A673 (cell line): ENCODE data around the gene WDR45B.

Source experiments
- EZH2 ChIP-seq: fragments of 200-600 bp; sonication (generic); IDR thresholded peaks from 2 replicates; pipeline ENCODE4 v1.6.1; 2017; ENCODE audit warnings: borderline replicate concordance, low read depth, mild to moderate bottlenecking, mixed read lengths, antibody characterized with exemption, low read length; ENCODE audit not compliant: poor library complexity, severe bottlenecking
- TF ChIP-seq, protein P1 (sequence below): fragments of 300-800, 200-600 bp; sonication (generic); conservative IDR thresholded peaks from 2 replicates; pipeline ENCODE4 v1.5.1; 2017; ENCODE audit warnings: low read depth, mild to moderate bottlenecking, antibody characterized with exemption, low read length, moderate library complexity, mixed read lengths

DNA sequence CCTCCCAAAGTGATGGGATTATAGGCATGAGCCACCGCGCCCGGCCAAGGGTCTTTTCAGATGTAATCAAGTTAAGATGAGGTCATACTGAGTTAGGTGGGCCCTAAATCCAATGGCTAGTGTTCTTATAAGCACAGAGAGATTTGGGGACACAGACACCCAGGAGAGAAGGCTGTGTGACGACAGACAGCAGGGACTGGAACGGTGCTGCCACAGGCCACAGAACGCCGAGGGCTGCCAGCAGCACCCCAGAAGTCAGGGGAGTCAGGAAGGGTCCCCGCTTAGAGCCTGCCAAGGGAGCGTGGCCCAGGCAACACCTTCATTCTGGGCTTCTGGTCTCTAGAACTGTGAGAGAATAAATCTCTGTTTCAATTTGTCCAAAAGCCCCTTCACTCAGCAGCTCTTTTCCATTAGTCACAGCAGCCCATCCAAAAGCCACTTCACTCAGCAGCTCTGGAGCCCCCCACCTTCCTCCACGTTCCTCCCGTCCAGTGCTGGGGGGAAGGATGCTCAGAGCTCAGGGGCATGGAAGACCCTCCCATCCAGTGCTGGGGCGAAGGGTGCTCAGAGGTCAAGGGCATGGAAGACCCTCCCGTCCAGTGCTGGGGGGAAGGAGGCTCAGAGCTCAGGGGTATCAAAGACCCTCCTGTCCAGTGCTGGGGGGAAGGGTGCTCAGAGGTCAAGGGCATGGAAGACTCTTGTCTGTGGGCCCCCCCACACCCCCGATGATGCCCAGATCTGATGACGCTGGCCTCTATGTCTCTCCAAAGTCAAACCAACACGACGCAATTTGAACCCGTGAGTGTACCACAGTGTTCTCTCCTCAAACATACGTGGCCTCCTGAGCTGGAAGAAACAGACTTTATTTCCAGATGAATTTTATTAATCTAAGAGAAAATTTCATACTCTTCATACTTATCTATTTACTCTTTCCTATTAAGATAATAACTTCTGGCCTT lies 38.4 kb upstream of the WDR45B start:
- TF ChIP-seq, protein P1, sequence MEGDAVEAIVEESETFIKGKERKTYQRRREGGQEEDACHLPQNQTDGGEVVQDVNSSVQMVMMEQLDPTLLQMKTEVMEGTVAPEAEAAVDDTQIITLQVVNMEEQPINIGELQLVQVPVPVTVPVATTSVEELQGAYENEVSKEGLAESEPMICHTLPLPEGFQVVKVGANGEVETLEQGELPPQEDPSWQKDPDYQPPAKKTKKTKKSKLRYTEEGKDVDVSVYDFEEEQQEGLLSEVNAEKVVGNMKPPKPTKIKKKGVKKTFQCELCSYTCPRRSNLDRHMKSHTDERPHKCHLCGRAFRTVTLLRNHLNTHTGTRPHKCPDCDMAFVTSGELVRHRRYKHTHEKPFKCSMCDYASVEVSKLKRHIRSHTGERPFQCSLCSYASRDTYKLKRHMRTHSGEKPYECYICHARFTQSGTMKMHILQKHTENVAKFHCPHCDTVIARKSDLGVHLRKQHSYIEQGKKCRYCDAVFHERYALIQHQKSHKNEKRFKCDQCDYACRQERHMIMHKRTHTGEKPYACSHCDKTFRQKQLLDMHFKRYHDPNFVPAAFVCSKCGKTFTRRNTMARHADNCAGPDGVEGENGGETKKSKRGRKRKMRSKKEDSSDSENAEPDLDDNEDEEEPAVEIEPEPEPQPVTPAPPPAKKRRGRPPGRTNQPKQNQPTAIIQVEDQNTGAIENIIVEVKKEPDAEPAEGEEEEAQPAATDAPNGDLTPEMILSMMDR: no peak
- TF ChIP-seq EZH2: no peak
